ENCODE results near the gene ACAD11.

DNA sequence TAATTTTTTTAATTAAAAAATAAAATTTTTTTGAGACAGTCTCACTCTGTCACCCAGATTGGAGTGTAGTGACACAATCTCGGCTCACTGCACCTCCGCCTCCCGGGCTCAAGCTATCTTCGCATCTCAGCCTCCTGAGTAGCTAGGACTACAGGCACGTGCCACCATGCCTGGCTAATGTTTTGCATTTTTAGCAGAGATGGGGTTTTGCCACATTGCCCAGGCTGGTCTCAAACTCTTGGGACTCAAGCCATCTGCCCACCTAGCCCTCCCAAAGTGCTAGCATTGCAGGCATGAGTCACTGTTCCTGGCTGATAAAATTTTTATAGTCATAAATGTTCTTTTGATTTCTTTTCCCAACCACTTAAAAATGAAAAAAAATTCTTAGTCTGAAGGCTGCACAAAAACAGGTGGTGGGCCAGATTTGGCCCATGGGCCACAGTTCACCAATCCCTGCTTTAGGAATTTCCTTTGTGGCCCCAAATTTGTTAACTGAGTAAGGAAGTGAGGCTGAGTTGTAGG, 9.7 kb upstream of the ACAD11 start:
- TF ChIP-seq EZH2 (IDR thresholded peaks at IDR 0.05) = no peak
- TF ChIP-seq, protein P1, sequence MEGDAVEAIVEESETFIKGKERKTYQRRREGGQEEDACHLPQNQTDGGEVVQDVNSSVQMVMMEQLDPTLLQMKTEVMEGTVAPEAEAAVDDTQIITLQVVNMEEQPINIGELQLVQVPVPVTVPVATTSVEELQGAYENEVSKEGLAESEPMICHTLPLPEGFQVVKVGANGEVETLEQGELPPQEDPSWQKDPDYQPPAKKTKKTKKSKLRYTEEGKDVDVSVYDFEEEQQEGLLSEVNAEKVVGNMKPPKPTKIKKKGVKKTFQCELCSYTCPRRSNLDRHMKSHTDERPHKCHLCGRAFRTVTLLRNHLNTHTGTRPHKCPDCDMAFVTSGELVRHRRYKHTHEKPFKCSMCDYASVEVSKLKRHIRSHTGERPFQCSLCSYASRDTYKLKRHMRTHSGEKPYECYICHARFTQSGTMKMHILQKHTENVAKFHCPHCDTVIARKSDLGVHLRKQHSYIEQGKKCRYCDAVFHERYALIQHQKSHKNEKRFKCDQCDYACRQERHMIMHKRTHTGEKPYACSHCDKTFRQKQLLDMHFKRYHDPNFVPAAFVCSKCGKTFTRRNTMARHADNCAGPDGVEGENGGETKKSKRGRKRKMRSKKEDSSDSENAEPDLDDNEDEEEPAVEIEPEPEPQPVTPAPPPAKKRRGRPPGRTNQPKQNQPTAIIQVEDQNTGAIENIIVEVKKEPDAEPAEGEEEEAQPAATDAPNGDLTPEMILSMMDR (IDR thresholded peaks at IDR 0.05) = no peak
